AG04450 (cell line): ENCODE measurements around the gene GPR15. TPM values are rescaled to one million over a fixed set of nuclear protein-coding genes. Genes with fewer than 3 reads are reported as not detected.

Experiments used
- CTCF ChIA-PET: fragments of 300-600, 350-600 bp; formaldehyde crosslinking; extraction: SDS; loops from one replicate; lab custom pipeline; 2022; ENCODE audit warnings: antibody characterized with exemption, inconsistent platforms; lab: Charles Lee
- POLR2A ChIA-PET: fragments of 350-600 bp; formaldehyde crosslinking; extraction: SDS; loops from one replicate; lab custom pipeline; 2021; ENCODE audit warnings: antibody characterized with exemption, inconsistent platforms; lab: Yijun Ruan, JAX
- DNase-seq: peaks from one replicate; pipeline ENCODE4 v3.0.0-alpha.2; 2011; ENCODE audit warnings: low read depth, low spot score
- H3K27ac ChIP-seq: one replicate; pipeline ENCODE4 v1.5.1; 2012; ENCODE audit warnings: low read depth, low read length, control low read depth
- H3K27me3 ChIP-seq: one replicate; pipeline ENCODE4 v1.6.0; 2012; ENCODE audit warnings: low read length; ENCODE audit not compliant: control insufficient read depth, insufficient read depth
- H3K4me3 ChIP-seq: 2 replicates; pipeline ENCODE4 v1.5.1; 2011; ENCODE audit warnings: mild to moderate bottlenecking, low read depth, low read length, control low read depth
- H3K9me3 ChIP-seq: 2 replicates; pipeline ENCODE4 v1.5.1; 2012; ENCODE audit warnings: low read length; ENCODE audit not compliant: control insufficient read depth, insufficient read depth
- CTCF ChIP-seq: IDR thresholded peaks from 2 replicates; pipeline ENCODE4 v1.5.1; 2011; ENCODE audit warnings: low read depth, low read length, control low read depth, inconsistent platforms
- polyA plus RNA-seq: library from polyadenylated mRNA; depleted of rRNA; stranded (reverse); fragments of >200 nt; gene quantifications from 2 replicates; pipeline ENCODE4 v1.2.3, GENCODE V29; 2011

Gene GPR15
- polyA plus RNA-seq, 1 experiment: not detected

DNA sequence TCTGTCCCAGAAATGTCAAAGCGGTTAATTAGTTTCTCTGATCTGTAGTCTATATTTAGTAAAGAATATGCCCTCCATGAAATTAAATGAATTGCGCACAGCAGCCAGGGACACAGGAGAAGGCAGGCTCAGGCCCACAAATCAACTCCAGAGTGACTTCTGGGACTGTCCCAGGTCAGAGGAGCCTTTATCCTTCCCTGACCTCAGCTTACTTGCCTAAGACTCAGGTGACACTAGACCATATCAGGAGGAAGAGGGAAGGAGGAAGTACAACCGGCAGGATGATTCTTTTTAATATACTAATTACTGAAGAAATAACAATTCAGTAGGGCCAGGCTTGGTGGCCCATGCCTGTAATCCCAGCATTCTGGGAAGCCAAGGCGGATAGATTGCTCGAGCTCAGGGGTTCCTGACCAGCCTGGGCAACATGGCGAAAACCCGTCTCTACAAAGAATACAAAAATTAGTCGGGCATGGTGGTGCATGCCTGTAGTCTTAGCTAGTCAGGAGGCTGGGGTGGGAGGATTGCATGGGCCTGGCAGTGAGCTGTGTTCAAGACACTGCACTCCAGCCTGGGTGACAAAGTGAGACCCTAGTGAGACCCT is 1.8 kb upstream of the GPR15 start:
- Histone ChIP-seq H3K4me3 (no peak overlapping the region), H3K27ac (no peak overlapping the region), H3K27me3 (peaks cover 6% of the 10 kb centered on the region), H3K9me3 (no peaks in the 10 kb centered on the region)
- DNase-seq: no peak
- POLR2A ChIA-PET: no interaction called here
- no peak for TF ChIP-seq CTCF
- CTCF ChIA-PET: no interaction called here

DNA sequence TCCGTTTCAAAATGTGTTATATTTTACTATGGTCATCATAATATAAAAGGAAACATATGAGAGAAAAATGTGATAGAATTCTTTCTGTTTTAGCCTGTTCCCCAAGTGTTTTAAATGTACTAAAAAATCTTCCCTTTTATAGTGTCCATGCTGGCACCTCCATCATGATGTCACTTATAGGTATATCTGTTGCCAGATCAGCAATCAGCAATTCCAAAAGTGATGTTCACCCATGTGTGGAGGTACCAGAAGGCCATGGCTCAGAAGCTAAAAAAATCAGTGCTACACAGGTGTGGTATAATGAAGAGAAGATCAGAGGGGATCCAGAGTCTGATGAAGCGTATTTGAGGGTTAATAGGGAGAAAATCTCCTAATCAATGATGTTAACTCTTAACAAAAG is 1.1 kb upstream of the GPR15 start:
- no peaks in the 10 kb centered on the region for H3K9me3 ChIP-seq
- POLR2A ChIA-PET: no interaction called here
- H3K27ac ChIP-seq: no peak overlapping the region
- no peak for DNase-seq
- H3K4me3 ChIP-seq: no peak overlapping the region
- H3K27me3 ChIP-seq: peaks cover 6% of the 10 kb centered on the region
- no peak for TF ChIP-seq CTCF
- CTCF ChIA-PET: no interaction called here

DNA sequence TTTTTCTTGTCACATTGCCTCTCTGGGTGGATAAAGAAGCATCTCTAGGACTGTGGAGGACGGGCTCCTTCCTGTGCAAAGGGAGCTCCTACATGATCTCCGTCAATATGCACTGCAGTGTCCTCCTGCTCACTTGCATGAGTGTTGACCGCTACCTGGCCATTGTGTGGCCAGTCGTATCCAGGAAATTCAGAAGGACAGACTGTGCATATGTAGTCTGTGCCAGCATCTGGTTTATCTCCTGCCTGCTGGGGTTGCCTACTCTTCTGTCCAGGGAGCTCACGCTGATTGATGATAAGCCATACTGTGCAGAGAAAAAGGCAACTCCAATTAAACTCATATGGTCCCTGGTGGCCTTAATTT is 478 bp downstream of the GPR15 start:
- Histone ChIP-seq H3K27me3 (peaks cover 6% of the 10 kb centered on the region), H3K4me3 (no peak overlapping the region), H3K9me3 (no peaks in the 10 kb centered on the region), H3K27ac (no peak overlapping the region)
- DNase-seq: no peak
- TF ChIP-seq CTCF: no peak
- ChIA-PET CTCF (no interaction called here), POLR2A (no interaction called here)

DNA sequence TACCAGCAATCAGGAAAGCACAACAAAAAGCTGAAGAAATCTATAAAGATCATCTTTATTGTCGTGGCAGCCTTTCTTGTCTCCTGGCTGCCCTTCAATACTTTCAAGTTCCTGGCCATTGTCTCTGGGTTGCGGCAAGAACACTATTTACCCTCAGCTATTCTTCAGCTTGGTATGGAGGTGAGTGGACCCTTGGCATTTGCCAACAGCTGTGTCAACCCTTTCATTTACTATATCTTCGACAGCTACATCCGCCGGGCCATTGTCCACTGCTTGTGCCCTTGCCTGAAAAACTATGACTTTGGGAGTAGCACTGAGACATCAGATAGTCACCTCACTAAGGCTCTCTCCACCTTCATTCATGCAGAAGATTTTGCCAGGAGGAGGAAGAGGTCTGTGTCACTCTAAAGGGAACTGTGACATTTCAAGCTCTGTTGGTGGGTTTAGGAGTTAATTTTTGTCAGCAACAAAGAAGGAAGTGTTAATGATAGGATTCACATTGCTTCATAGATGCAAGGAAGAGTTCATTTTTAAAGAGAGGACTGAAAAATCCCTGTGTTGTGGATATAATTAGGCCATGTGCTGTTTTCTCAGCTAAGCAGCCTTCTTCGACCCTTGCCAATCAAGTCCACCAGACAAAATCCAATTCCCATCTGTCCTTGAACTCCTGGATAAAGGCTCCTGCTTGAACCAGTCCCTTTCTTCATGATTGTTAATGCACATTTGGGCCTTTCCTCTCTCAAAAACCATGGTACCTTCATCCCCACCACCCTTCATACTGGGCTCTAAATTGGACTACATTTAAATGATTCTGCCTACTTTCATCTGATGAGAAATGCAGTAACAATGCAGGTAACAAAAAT is 1.2 kb downstream of the GPR15 start:
- Histone ChIP-seq H3K9me3 (peaks cover 3% of the 10 kb centered on the region; the same call in 1 of the 2 replicates), H3K27me3 (peaks cover 6% of the 10 kb centered on the region), H3K4me3 (no peak overlapping the region), H3K27ac (no peak overlapping the region)
- TF ChIP-seq CTCF: no peak
- ChIA-PET POLR2A (no interaction called here), CTCF (no interaction called here)
- DNase-seq: no peak

DNA sequence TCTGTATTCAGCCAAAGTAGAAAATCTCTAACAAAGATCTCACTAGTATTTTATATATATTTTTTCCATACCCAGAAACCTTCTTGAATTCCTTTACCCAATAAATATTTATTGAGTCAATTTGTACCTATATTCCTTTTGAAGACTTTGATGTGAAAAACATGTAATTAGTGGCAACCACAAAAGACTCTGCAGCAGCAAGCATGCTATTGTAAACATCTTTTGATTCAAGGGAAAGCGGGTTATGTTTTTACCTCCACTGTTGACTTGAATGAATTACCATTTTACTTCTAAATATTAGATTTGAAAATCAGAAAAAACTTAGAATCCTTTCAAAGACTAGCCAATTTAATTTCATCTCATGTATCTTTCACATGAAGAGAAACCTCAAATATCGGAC is 2.4 kb downstream of the GPR15 start:
- ChIA-PET CTCF (no interaction called here), POLR2A (no interaction called here)
- TF ChIP-seq CTCF: no peak
- H3K9me3 ChIP-seq: peaks cover 4% of the 10 kb centered on the region; the same call in 1 of the 2 replicates
- DNase-seq: no peak
- no peak overlapping the region for H3K4me3 ChIP-seq
- H3K27me3 ChIP-seq: peaks cover 6% of the 10 kb centered on the region
- no peak overlapping the region for H3K27ac ChIP-seq
